Fibroblast of villous mesenchyme (primary cell): ENCODE measurements around the gene DHRS7B. TPM values are rescaled to one million over a fixed set of nuclear protein-coding genes. Genes with fewer than 3 reads are reported as not detected.
A peak's percentile ranks its signal among the peaks of the same experiment; 100 is the strongest.
"Not testable (repeated sequence)": the region's sequence is repeated elsewhere in the genome, so short reads cannot be mapped to it uniquely, and the experiment has no call there.

Source experiments
- DNase-seq: peaks from one replicate; pipeline ENCODE4 v3.0.0-alpha.2; 2010; ENCODE audit warnings: low read depth
- H3K4me3 ChIP-seq: 2 replicates; pipeline ENCODE4 v1.5.1; 2011; ENCODE audit warnings: low read depth, mild to moderate bottlenecking, low read length
- total RNA-seq: library from RNA; depleted of rRNA; stranded (reverse); fragments of >200 nt; gene quantifications from 2 replicates; pipeline ENCODE4 v1.2.3, GENCODE V29; 2012
- TF ChIP-seq, protein P1 (sequence below): IDR thresholded peaks from 2 replicates; pipeline ENCODE4 v1.5.1; 2012; ENCODE audit warnings: low read depth, mild to moderate bottlenecking, low read length; ENCODE audit not compliant: insufficient read depth

Gene DHRS7B
- total RNA-seq, 1 donor: 15.1 TPM

DNA sequence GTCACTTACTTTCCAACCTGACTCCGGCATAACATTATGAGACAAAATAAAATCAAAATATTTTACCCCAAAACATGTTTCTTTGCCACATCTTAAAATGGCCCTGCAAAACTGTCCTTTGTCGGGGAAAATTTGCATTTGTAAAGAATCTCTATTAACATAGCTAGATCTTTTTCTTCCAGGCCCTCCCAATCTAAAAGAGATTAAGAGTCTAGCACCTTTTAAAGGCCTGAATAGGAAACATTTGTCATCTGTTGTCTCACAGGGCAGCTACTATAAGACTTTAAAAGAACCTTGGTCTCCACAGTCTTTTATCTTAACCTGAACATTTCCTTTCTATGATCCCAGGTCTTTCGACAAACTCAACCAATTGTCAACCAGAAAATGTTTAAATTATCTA lies 18.1 kb upstream of the DHRS7B start:
- TF ChIP-seq, protein P1, sequence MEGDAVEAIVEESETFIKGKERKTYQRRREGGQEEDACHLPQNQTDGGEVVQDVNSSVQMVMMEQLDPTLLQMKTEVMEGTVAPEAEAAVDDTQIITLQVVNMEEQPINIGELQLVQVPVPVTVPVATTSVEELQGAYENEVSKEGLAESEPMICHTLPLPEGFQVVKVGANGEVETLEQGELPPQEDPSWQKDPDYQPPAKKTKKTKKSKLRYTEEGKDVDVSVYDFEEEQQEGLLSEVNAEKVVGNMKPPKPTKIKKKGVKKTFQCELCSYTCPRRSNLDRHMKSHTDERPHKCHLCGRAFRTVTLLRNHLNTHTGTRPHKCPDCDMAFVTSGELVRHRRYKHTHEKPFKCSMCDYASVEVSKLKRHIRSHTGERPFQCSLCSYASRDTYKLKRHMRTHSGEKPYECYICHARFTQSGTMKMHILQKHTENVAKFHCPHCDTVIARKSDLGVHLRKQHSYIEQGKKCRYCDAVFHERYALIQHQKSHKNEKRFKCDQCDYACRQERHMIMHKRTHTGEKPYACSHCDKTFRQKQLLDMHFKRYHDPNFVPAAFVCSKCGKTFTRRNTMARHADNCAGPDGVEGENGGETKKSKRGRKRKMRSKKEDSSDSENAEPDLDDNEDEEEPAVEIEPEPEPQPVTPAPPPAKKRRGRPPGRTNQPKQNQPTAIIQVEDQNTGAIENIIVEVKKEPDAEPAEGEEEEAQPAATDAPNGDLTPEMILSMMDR: no peak
- no peak for DNase-seq
- H3K4me3 ChIP-seq: no peak overlapping the region

DNA sequence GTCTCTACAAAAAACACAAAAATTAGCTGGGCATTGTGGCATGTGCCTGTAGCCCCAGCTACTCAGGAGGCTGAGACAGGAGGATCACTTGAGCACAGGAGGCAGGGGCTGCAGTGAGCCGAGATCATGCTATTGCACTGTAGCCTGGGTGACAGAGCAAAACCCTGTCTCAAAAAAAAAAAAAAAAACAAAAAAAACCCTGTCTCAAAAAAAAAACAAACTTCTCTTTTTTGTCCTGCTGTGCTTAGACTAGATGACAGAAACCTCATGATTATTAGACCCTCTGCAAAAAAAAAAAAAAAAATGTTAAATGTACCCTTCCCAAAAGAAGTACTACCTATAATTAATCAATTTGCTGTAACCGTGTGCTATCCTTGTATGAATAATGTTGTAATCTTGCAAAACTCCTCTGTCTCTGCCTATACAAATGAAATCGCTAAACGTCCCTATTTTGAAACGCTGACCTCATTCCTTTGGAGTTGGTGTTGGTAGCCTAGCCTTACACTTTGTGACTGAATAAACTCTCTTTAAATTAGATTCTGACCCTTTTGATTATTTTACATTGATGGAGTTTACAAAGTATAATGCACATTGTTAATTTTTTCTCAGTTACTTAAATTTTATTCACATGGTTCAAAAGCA lies 13.6 kb upstream of the DHRS7B start:
- TF ChIP-seq, protein P1: no peak
- H3K4me3 ChIP-seq: no peak overlapping the region
- no peak for DNase-seq

DNA sequence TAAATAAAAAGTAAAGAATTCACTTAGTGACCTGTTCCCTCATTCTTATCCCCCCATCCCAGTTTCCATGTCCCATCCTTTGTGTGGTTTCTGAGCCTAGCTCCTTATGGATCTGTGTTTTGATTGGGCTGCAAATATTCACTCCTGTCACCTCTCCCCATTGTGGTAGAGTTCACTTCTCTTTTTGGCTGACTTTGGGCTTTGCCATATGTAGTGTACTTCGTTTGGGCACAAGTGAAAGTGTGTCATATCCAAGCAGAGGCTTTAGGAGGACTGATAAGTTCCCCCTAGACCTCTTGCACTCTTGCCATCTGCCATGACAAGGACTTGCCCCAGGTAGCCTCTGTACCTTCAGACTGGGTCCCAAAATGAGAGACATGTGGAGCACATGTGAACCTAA lies 13.0 kb upstream of the DHRS7B start:
- H3K4me3 ChIP-seq: no peak overlapping the region
- no peak for DNase-seq
- TF ChIP-seq, protein P1: no peak

DNA sequence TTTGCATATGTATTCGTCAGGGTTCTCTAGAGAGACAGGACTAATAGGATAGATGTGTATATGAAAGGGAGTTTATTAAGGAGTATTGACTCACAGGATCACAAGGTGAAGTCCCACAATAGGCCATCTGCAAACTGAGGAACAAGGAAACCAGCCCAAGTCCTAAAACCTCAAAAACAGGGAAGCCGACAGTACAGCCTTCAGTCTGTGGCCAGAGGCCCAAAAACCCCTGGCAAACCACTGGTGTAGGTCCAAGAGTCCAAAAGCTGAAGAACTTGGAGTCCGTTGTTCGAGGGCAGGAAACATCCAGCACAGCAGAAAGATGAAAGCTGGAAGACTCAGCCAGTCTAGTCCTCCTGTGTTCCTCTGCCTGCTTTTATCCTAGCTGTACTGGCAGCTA lies 12.0 kb upstream of the DHRS7B start:
- H3K4me3 ChIP-seq, DNase-seq: not testable (repeated sequence)

DNA sequence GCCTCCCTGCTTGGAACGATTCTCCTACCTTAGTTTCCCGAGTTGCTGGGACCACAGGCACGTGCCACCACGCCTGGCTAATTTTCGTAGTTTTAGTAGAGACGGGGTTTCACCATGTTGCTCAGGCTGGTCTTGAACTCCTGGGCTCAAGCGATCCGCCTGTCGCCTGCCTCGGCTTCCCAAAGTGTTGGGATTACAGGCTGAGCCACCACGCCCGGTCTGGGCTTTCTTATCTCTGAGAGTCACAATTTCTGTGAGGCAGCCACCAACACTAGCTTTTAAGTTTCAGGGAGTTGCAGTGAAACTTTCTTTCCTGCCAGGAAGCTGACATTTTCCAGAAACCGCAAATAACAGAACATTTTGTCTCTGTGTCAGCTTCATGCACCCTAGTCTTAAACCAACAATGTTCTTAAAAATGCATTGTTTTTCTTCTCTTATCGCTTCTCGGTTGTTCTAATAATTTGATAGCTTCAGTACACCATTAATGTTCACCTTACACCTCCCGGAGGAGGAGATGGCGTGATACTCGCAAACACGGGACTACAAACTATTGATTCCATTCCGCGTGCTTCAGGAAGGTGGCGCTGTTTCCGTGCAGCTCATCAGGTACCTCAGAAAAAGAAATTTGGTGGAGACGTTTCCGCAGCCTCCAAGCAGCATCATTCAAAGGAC lies 7.4 kb upstream of the DHRS7B start:
- peak; percentile 71 for DNase-seq
- TF ChIP-seq, protein P1: peak; percentile 93
- peak overlapping the region; percentile 4 for H3K4me3 ChIP-seq

DNA sequence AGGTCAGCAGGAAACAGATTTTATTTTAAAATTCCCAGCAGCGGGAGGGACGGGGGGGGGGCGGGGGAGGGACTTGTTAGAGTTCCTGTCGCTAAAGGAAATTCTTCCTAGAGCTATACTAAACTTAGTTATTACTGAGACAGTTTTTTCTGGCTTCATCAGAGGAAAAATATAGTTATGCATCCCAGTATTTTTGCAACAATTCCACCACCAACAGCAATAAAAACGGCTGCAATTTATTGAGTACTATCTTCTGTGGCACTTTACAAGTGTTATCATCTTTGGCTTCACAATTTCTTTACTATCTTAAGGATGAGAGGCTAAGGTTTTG lies 6.9 kb upstream of the DHRS7B start:
- no peak for DNase-seq
- H3K4me3 ChIP-seq: no peak overlapping the region
- TF ChIP-seq, protein P1: no peak

DNA sequence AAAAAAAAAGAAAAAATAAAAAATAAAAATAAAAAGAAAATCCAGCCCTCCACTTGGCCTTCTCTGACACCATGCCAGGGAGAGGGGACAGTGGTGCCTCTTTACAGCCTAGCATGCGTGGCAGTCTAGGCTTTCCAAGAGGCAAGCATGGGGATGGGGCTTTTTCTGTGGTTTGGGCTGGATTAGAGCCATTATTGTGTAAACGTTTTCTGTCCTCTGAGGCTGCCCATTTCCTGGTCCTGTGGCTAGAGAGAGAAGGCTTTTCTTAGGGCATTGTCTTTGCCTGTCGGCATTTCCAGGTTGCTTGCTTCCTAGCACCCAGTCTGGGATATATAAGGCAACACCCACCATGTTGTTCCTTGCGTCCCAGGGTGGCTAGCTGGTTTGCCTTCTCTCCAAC lies 2.7 kb upstream of the DHRS7B start:
- TF ChIP-seq, protein P1: no peak
- no peak for DNase-seq
- no peak overlapping the region for H3K4me3 ChIP-seq

DNA sequence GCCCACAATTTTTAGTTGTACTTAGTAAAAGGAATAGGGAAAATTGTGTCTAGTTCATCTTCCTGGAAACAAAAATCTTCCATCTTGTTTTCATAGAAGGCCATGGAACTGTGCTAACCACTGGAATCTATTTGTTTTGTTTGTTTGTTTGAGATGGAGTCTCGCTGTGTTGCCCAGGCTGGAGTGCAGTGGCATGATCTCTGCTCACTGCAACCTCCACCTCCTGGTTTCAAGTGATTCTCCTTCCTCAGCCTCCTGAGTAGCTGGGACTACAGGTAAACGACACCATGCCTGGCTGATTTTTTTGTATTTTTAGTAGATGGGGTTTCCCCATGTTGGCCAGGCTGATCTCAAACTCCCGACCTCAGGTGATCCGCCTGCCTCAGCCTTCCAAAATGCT lies 2.2 kb upstream of the DHRS7B start:
- not testable (repeated sequence) for DNase-seq, H3K4me3 ChIP-seq
